GM12875 (cell line): Measurements from ENCODE around the gene PDE4DIP.
"Not testable (repeated sequence)": the region's sequence is repeated elsewhere in the genome, so short reads cannot be mapped to it uniquely, and the experiment has no call there.

Experiments used
- H3K4me3 ChIP-seq: one replicate; pipeline ENCODE4 v1.5.1; 2011; ENCODE audit warnings: low read depth, low read length, control low read depth

The PDE4DIP gene

DNA sequence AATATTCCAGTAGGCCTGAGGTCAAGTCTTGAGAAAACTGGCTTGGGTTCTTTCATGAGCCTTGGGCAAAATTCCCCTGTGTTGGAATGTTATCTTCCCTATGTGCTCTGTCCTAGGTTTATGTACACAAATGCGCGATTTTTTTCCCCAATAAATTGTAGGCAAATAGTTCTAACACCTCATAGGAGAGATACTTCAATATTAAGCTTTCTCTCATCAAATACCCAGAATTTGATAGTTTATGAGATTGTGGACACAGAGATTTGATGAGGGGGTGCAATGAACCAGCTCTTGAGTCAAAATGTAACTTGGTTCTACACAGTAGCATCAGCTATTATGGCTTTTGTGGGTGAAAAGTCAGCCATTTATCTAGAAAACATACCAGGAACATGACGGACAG, 220.4 kb downstream of the PDE4DIP start:
- H3K4me3 ChIP-seq, result not testable (repeated sequence)

DNA sequence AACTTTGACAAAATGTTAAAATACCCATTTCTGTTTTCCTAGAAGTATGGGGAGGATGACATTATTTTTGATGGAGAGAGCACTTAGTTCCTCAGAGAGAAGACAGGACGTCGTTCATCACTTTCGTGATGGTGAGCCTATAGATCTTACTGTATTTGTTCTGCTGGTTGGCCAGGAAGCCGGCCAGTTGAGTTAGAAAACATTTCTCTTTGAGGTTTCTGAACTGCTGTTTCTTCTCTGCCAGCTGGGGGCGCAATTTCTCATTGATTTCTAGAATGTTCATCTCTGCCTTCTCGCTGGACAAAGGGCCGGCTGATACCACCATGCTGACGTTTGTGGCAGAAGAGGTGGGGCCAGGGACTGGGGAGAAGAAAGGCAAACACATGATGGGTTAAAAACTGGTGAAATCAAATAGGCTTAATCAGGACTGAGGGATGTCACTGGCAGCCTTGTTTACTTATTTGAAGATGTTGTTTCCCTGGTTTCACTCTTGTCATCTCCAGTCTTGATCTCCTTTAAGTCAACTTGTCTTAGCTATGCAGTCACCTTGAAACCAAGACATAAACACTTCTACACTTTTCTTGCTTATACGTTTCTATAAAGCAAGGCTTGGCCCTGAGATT, 231.4 kb downstream of the PDE4DIP start:
- H3K4me3 ChIP-seq, result not testable (repeated sequence)
